ENCODE data around the gene EDN2.

DNA sequence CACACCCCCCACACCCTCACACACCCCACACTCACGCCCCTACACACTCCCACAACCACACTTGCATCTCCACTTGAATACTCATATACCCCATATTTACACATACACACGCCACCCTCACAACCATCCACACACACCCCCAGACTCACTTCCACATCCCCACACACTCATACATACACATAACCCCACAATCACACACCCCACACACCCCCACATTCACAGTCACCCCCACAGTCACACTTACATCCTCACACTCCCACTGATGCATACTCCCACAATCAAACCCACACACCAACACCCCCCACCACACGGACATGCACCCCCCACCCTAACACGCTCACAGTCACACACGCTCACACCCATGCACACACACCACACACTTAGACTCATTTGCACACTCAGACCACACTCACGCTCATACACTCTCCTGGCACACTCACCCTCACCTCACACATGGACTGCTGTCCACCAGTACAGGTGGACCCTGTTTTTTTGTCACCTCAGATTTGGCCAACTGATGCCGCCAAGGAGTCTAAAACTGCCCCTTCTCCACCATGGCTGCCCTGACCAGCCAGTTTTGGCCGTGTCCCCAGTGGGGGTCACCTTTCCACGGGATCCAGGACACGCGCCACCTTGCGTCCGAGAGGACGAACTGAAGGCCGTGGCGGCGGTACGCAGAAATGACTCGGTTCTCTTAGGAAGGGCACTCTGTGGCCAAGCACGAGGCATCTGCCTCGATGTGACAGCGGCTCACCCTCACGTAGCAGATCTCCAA lies 45.3 kb upstream of the EDN2 start:
- TF ChIP-seq, protein P1, sequence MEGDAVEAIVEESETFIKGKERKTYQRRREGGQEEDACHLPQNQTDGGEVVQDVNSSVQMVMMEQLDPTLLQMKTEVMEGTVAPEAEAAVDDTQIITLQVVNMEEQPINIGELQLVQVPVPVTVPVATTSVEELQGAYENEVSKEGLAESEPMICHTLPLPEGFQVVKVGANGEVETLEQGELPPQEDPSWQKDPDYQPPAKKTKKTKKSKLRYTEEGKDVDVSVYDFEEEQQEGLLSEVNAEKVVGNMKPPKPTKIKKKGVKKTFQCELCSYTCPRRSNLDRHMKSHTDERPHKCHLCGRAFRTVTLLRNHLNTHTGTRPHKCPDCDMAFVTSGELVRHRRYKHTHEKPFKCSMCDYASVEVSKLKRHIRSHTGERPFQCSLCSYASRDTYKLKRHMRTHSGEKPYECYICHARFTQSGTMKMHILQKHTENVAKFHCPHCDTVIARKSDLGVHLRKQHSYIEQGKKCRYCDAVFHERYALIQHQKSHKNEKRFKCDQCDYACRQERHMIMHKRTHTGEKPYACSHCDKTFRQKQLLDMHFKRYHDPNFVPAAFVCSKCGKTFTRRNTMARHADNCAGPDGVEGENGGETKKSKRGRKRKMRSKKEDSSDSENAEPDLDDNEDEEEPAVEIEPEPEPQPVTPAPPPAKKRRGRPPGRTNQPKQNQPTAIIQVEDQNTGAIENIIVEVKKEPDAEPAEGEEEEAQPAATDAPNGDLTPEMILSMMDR (IDR thresholded peaks at IDR 0.05): no peak
- TF ChIP-seq POLR2A (IDR thresholded peaks at IDR 0.05): no peak
